GM21447 (cell line): ENCODE measurements around the gene UPK1B.

Experiments
- ATAC-seq: cut with Tn5 transposase; IDR thresholded peaks from one replicate; pipeline ENCODE4 v1.9.1; 2021; ENCODE audit not compliant: unreplicated experiment

Gene UPK1B

GRCh38 chr3:119175872-119176756 lies 2.7 kb downstream of the UPK1B start:
- ATAC-seq, result no peak

DNA sequence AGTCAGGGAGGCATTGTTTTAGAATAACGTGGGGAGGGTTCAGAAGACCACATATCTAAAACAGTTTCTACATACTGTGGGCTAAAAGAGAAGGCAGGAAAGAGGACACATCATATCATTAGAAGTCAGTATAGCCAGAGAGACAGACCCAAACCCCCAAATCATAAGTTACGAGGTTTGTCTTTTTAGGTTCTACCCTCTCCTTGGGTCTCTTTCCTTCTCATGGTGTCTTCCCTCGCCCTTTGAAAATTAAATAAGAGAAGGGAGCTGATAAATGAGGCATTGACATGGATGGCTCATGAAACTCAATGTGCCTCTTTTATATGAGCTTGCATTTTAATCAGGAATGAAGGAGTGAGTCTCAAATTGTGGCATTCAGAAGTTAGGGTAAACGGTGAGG lies 3.4 kb downstream of the UPK1B start:
- no peak for ATAC-seq

DNA sequence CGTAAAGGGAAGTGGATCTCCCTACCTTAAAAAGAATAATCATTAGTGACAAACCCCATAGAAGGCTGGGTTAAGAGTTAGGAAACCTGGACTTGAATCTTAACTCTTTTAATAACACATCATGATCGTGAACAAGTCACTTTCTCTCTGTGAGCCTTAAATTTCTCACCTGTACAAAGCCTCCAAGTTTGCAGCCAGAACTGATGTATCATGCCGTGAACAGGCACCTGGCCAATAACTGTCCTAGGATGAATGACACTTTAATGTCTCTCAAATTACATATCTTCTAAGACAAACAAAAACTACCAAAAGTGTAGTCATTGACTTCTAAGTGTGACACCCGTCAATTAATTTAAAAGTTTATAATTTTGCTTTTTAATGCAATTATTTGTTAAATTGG lies 3.9 kb downstream of the UPK1B start:
- ATAC-seq, result no peak

GRCh38 chr3:119181765-119182164 lies 8.4 kb downstream of the UPK1B start:
- no peak for ATAC-seq

- no peak for ATAC-seq
Measured at GRCh38 chr3:119184111-119184510, 10.7 kb downstream of the UPK1B start.

DNA sequence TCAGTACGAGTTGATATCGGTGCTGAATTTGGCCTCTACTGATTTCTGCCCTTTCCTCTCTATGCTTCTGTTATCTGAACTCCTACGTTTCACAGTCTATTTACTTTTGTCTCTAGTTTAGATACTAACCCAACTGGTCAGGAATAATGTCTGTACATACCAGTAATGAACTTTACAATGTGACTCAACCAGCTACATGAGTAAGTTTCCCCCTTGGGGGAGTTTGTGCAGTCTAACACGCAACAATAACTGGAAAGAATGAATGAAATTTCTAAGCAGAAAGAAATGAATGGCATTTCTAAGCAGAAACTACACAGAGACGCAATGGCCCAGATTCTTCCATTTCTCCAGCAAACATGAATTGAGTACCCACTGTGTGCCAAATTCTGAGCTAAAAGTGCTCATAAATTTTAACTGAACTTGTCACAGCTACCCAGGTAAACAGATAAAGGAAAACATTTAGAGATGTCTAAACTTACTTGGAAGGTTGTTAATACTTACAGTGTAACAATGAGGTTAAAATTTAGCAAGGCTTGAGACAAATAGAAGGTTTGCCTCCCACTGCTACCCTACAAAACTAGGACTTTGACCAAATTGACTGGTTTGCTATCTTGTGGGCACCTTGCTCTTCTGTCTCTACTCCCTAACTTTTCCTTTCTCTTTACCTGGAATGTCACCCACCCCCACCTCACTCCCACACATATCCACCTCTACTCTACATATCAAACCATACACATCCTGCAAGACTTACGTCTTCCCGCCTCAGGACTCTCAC lies 11.6 kb downstream of the UPK1B start:
- ATAC-seq, result no peak

DNA sequence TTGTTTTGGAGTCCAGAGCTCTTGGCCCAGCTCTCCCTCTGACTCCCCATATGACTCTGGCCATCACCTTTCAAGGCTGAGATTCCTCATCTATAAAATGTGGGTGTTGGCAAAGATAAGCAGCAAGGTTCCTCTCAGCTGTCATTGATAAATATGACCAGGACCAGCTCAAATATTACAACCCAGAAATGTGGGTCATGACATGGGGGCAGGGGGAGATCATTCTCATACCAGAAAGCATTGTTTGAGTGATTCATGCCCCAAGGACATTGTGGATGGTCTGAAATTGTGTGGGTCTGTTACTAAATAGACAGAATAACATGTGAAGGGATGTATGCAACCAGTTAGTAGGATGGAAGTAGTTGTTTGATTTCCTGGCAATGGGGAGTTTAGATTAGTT lies 13.9 kb downstream of the UPK1B start:
- ATAC-seq, result no peak

DNA sequence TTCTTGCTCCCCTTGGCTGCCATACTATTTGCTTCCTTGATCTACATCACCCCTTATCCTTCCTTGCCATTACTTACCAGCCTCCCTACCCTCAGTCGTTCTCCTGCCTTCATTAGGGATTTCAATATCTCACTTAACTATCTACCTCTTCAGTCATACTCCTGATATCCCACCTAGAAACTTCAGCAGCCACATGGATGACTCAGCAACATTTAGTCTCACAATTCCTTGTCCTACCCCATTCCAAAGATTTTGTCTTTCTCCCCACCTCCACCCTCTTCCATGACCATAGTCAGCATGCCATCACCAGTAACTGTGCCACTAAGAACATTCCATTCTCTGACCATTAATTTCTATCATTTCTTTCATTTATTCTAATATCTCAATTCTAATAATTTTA lies 18.4 kb downstream of the UPK1B start:
- no peak for ATAC-seq

DNA sequence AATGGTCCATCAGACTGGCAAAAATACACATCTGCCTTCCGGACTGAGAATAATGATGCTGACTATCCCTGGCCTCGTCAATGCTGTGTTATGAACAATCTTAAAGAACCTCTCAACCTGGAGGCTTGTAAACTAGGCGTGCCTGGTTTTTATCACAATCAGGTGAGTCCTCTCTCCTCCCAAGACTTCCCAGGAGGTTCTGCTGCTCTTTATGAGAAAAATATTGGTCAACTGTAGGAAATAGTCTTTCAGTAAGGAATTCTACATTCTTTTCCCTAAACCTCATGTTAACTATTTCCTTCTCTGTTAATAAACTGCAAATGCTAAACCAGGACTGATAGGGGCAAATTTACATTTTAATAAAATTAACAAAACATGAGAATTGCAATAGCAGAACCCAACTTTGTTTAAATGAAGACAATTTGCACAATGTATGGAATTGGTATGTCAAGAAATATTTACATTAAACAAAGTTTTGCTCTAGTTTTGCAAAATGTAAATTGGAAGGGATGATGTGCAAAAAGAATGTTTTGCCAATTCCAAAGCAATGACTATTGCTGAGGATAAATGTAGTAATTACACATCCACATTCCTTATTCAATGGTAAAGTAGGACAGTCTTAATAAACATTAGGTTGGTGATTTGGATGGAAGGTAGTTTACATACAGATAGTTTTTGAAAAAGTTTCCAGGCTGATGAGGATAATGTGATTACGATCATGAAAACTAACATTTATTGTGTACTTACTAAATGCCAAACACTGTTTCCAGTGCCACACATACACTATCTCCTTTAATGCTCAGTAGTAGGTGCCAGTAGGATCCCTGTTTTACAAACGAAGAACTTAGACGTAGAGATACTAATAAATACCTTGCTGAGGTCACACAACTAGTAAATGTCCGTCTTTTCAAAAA lies 21.1 kb downstream of the UPK1B start:
- no peak for ATAC-seq

GRCh38 chr3:119195151-119195476 lies 21.7 kb downstream of the UPK1B start:
- no peak for ATAC-seq

- ATAC-seq, result no peak
Measured at GRCh38 chr3:119195911-119196310, 22.5 kb downstream of the UPK1B start.

- no peak for ATAC-seq
Measured at GRCh38 chr3:119205209-119205608, 31.8 kb downstream of the UPK1B start.

- no peak for ATAC-seq
Measured at GRCh38 chr3:119205685-119206084, 32.3 kb downstream of the UPK1B start.

DNA sequence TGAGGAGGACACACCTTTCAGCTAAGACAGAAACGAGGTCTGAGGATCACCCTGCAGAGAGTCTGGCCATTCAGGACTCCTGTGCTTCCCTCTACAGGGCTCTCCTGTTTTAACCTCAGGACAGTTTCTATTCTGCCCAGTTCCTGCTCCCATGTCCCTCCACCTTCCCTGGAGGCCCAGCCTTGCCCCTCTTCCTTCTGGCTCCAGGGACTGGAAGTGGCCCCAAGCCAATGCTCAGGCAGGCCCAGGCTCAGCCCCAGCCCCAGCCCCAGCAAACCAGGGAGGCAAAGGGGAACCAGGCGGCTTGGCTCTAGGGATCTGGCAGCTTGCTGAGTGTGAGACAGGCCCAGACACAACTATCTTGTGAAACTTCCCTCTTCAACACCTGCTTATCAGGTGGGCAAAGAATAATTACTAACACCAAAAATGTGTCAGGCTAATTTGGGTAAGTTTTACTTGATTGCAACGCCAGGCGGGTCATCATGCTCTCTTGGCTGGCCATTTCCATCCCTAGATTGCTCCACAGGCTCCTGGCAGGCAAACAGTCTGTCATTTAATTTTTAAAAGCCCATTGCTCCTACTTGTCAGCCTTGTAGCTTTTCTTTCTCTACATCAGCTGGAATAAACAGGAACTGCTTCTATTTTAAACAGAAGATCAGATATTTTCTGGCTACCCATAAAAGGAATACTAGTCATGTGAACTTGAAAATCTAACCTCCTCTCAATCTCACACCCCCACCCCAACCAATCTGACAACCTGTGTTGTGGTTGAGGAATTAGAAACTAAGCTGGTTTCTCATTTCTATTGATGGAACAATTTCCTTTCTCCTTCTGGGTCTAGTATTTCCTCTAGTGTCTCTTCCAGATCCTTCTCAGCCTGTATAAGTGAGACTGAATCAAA lies 33.5 kb downstream of the UPK1B start:
- no peak for ATAC-seq

- ATAC-seq, result no peak
Measured at GRCh38 chr3:119207512-119207875, 34.1 kb downstream of the UPK1B start.

DNA sequence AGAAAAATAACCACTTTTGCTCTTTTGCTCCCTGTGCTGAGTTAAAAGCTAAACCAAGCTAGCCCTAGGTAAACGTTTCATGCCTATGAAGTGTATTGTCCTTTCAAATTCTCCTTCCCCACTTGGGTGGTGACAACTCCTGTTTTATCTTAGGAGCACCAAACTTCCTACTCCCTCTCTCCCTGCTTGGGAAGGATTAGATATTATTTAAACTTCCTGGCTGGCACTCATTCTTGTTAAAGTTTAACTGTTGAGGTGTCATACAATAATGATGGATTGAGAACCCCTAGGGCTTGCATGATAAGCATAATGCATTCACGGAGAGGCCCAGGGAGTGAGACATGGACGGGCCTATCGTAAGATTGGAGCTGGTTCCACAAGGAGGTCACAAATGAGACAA lies 37.8 kb downstream of the UPK1B start:
- no peak for ATAC-seq

DNA sequence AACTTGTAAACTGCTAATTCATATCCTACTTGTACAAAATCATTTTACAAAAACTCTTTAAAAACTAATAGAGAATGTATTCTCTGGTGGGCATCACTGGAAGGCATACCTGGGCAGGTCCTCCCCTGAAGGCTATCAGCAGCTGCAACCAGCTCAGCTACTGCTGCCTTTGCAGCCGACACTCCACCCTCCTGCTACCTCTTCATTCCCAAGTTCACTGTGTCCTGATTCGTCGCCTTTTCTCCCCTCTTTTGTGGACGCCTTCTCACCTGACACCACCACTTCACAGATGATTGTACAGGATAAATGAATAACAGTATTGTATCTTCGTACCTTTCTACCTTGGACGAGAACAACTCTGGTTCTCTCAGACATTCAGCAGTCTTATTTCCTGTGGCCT lies 38.4 kb downstream of the UPK1B start:
- no peak for ATAC-seq

DNA sequence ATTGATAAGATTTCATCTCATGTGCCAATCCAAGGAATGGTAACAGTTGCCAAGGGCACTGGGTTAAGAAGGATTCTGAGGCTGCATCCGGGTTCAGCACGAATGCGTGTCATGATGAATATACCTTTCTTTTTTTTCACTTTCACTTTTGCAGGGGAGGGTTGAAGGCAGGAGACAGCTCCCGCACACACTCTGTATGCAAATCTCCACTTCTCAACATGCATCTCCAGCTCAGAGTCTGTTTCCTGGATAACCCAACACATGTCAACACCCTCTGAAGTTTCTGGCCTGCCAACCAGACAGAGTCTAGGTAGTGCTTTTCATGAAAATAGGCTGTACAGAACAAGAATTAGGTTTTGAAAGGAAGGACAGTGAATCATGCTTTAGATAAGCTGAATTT lies 45.7 kb downstream of the UPK1B start:
- ATAC-seq, result peak; percentile 99

GRCh38 chr3:119220198-119220597 lies 46.8 kb downstream of the UPK1B start:
- no peak for ATAC-seq

DNA sequence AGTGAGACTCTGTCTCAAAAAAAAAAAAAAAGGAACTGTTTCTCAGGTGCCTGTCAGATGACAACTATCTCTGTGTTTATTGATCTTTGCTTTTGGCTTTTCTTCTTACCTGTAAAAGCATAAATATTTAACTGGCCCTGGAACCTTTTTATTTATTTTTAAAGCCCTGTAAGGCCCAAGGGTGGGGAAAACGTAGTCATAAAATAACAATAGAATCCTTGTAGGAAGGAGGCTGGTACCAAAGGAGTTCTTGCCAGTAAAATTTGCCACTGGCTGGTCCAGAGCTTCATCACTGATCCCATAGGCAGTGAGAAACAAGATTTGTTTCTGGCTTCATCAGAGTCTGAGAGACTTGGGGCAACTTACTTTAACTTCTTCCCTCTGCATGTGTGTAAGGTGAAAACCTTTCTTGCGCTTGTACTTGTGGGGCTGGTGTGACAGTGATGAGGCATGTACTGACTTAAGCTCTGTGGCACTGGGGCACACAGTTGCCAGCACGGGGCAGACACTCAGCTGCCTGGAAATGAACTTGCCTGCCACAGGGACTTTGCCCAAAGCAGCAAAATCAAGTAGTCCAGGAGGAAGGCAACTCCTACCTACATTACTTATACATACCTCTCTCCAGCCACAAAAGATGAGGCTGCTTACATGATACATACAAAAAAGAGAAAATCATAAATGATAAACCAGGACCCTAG lies 47.7 kb downstream of the UPK1B start:
- no peak for ATAC-seq
